Hematopoietic multipotent progenitor cell treated with erythropoietin and hydrocortisone succinate and interleukin-3 and kit ligand, for 17 days (in vitro differentiated cells): ENCODE measurements around the gene CACNA1C.

Experiments used
- DNase-seq: peaks from one replicate; pipeline ENCODE4 v3.0.0-alpha.2; 2015; ENCODE audit warnings: low spot score

CACNA1C gene

DNA sequence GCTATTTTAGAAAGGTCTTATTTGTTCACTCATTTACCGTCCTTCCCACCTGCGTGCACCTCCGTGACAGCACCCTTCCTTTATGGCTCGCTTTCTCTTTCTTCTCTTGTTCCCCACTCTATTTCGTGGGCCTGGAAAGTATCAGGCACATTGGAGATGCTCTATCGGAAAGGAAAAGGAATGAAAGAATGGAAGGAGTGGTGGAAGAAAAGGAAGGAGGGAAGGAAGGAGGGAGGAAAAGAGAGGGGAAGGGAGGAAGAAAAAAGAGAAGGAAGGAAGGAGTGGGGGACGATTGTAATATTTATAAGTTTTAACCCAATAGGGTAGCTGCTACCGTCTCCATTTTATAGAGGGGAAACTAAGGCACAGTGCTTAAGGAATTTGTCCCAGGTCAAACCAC lies 363.4 kb downstream of the CACNA1C start:
- no peak for DNase-seq

DNA sequence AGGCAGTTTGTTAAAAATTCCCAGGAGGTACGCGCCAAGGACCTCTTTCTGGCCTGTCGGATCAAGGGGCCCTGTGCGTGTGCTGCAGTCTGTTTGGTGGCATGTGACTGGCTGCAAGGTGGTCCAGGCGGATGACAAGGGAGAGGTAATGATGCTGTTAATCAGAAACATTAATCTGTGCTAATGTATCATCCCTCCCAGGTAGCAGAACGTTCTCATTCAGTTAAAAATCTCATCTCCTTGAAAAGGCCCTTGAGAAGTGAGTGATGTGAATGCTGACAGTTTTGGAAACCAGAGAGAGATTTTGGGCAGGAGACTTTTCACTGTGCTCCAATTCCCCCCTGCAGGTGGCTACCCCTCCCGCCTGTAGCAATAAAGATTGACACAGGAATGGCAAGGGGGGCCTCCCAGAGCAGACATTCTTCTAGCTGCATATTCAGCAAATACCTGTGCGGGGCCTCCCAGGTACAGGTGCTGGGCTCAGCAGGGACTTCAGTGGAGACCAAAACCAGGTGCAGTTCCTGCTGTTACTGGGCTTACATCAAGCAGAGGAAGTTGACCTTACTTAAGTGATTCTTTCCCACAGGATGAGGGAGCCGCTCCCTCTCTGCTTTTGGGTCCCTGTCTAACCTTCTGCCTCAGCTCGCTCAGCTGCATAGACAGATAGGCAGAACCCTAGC lies 364.8 kb downstream of the CACNA1C start:
- no peak for DNase-seq

DNA sequence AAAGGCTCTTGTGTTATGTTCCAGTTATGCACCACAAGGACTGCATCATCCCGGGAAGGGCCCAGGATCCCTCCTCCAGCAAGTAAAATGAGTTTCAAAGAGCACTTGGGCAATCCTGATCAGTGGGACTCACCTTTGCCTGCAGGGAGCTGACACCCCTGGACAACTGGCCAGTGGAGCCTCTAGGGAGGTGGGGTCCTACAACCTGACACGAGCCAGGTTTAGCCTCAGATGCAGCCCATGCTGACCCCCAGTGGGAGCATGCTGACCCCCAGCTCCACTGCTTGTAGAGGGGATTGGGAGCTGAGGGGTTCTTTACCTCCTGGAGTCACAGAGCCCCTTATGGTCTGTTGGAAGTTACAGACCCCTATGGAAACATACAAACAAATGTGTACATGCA lies 365.8 kb downstream of the CACNA1C start:
- DNase-seq, result no peak

DNA sequence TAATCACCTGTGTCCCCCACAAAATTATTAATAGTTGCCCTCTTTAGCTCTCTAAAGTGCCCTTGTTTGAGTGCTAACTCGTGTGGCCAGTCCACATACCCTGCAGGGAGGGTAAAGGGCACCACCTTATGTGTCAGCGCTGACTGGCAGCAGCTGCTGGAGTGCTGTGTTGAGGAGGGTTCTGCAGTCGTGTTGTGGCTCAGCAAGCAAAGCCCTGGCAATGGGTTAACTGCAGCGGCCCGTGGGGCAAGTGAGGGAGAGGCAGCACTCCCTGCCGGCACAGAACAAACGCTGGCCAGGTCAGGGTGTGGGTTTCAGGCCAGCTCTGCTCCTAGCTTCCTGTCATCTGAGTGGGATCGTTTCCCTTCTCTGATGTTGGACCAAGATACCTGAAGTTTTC lies 369.8 kb downstream of the CACNA1C start:
- no peak for DNase-seq

DNA sequence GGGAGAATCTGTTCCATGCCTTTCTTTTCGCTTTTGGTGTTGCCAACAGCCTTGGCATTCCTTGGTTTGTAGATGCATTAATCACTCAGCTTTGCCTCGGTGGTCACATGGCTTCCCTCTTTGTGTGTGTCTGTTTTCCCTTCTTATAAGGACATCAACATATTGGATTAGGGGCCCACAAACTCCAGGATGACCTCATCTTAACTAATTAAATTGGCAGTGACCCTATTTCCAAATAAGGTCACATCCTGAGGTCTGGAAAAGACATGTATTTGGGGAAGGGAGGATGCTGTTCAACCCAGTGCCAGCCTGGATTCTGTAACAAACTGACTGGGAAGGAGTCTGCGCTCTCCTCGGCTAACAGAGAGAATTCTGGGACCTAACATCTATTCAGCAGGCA lies 376.2 kb downstream of the CACNA1C start:
- no peak for DNase-seq

DNA sequence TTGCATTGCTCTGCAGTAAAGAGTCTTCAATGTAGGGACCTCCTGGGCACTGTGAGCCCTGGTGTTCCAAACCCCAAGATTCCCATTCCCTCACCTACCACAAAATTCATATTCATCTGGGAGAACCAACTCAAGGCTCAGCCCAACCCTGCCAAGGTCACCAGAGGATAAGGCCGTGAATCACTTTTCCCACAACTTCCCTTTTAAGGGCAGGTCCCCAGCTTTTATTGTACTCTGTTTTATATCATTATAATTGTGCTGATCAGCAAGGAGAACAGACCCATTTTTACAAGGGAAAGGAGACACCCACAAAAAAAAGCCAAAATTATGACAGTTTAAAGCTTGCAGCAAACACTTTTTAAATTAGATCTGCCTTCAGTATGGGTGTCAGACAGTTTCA lies 379.0 kb downstream of the CACNA1C start:
- no peak for DNase-seq

DNA sequence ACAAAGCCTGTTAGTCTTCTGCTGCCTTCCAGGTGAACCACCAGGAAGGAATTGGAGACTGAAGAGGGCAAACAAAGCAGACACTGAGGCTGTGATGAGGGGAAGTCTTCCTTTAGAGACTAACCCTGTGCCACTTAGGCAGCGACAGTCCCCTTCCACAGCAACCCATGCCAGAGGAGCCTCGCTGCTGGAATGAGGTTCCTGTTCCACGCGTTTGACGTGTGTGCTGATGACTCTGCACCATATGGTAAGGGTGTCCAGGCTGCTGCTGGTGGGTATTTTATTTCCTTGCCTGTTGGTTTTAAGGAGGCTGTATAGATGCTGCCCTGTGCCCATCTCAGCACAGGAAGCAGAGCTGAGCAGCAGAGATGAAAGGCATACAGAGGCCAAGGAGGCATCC lies 380.1 kb downstream of the CACNA1C start:
- DNase-seq, result no peak

DNA sequence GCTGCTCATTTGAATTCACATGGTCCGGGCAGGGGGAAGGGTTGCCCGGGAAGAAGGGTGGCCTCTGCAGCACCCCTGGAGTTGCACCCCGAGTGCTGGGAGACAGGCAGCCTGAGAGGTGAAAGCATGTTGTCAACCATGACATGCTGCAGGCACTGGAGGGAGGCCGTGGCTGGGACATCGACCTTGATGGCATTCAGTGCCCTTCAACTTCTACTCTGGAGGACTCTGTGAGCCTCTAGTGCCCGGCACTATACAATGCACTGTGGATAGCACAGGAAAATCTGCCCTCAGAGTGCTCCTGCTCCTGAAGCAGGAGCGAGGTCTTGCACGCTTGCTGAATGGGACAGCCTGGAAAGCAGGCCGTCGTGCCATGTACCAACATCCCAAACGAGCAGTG lies 382.7 kb downstream of the CACNA1C start:
- DNase-seq, result no peak

DNA sequence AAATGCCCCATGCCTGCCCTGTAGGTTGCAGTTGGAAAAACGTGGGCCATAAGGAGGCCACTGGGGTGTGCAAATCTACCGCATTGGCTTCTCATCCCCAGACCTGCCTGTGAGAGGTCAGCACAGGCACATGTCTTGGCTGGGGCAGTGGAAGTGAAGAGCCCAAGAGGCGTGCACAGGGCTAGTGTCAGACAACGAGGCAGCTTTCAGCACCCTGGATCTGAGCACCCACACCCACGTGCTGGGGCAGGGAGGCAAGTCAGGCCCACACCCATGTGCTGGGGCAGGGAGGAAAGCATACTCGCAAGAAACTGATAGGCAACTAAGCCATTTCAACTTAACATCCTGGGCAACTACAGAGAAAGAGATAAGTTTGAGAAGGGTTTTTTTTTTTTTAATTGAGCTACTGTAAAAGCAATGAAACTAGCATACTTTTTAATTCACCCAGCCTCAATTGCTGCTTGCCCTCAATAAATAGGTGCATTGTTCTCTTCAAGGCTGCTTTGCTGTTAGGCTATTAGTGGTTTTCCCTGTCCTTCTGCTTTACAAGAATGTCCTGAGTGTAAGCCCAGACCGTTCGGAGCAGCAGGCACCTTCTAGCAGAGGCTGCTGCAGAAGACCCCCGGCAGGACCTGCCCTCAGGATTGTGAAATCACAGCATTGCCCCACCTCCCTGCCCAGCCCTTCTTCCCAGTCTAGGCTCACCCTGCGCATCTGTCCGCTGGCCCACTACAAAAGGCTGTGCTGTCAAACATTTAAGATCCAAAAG lies 386.7 kb downstream of the CACNA1C start:
- DNase-seq, result no peak

DNA sequence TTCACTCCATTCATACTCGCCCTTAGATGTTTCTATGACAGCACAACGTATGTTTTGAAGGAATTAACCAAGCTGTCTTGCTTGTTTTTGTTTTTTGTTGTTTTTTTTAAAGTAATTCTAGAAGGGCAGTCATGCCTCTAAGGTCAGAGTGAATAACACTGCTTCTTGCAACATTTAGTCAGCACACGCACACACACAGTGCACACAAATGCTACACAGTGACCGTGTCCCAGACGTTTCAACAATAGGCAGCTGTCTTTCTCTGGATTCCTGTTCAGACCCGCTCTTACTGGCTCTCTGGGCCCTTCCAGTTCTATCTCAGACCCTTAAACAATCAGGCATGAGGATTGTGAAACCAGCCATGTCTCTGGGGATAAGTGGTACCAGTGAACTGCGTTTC lies 391.0 kb downstream of the CACNA1C start:
- no peak for DNase-seq

DNA sequence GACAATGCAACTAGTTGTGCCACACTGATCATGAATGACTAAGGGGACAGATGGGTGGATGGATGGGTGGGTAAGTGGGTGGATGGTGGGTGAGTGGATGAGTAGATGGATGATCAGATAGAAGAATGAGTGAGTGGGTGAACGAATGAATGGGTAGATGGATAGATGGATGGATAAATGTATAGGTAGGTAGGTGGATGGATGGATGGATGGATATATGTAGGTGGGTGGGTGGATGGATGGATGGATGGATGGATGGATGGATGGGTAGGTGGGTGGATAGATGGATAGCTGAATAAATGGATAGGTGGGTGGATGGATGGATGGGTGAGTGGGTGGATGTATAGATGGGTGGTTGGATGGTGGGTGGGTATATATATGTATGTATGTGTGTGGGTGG lies 393.2 kb downstream of the CACNA1C start:
- no peak for DNase-seq

DNA sequence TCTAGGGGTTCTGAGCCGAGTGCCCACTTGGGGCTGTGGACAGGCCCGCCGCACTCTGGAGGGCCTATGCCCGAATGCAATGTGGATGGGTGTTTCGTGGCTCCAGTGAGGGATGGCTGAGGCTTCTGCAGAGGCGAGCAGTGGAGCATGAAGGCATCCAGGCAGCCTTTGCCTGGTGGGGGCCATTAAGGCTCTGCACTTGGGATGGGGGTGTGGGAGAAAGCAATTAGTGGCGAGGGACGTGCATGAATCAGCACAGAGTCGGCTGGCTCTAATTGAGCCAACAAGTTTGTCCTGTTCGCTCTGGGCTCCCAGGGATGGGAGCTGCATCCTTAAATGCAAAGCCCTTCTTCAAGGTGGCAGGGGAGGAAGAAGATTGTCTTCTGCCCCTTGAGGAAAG lies 395.1 kb downstream of the CACNA1C start:
- DNase-seq, result no peak

DNA sequence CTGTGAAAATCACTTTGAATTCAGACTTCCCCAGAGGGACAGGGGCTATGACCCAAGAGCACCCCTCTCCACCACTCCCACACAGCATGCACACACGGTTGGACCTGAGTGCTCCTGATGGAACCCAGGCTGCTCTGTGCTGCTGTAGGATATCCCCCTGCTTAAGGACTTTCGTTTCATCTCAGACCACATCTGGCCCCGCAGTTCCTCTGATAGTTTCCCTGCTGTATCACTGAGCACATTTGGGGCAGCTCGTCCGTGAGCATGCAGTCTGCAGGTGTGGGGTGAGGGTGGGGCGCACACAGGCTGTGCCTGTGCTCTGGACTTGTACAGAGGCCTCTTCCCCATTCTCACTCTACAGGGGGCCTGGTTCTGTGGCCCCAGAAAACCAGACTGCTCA lies 396.8 kb downstream of the CACNA1C start:
- DNase-seq, result no peak

DNA sequence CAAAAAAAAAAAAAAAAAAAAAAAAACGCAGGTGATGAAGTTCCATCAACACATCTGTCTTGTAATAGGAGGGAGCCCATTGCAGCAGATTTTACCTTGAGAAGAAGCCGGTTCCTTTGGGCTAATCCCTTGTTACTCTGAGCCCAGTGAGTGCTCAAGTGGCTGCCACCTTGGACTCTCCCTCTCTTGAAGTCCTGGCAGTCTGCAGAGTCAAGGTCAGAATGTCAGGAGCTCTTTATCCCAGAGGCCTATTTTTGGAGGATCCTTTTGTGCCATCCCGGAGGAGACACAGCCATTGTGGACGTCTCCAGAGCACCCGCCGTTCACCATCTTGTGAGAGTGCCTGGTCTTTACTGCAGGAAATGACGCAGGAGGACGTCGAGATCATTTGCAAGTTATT lies 397.8 kb downstream of the CACNA1C start:
- DNase-seq, result no peak

DNA sequence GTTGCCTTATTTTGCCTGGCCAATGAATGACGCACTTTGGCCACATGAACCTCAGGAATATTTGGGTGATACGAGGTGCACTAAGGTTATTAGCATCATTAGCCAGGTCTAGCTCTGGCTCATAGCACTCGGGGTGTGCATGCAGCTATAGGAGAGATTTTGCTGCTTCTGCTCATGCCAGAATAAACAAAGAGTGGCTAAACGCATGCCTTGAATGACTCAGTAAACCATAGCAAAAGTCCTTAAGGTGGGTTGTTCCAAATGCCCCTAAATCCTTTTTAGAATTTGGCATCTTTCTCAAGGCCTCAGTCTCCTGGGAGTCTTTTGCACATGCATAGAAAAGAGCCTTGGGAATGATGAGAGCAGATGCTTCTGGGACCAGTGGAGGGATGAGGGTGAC lies 398.2 kb downstream of the CACNA1C start:
- DNase-seq, result no peak

DNA sequence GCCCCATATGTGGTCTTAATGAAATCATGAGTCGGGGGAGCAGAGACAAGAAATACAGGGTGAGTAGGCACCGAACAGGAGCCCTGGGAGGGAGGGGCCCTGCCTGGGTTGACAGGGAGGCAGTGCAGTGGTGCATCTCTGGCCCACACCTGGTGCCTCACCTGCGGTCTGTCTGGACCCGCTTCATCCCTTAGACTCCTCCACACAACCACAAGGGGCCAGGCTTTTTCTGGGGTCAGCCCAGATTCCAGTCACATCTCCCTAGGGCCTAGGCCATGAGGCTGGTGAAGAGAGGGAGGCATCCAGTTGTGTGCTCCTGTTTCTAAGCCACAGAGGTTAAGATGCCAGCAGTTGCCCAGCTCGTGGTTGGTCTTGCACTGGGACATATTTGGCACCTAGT lies 398.7 kb downstream of the CACNA1C start:
- DNase-seq, result no peak

DNA sequence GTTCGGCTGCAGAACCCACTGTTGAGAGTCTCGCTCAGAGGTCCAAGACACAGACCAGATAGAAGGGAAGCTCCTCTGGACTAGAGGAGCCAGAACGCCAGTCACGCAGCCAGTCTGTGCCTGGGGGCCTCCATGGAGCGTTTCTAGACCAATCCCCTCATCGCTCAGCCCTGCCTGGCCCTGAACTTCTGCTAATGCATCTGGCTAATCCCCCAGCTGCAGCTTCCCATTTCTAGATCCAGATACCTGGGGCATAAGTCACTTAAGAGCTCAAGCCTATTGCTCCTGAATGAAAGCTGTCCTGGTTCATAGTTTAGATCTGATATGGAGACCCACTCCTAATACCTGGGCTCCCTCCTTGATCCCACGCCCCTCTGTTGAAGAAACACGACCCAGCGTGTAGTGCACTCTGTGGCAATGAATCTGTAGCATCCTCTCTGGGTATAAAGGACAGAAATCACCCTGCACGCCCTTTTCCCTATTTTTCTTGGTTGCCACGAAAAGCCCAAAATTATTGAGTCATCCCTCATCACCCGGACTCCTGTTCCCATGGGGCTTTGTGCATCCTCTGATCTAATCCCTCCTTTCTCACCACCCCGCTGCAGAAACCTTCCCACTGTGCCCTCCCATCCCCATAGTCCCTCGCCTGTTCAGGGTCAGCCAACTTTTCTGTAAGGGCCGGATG lies 400.4 kb downstream of the CACNA1C start:
- DNase-seq, result no peak

DNA sequence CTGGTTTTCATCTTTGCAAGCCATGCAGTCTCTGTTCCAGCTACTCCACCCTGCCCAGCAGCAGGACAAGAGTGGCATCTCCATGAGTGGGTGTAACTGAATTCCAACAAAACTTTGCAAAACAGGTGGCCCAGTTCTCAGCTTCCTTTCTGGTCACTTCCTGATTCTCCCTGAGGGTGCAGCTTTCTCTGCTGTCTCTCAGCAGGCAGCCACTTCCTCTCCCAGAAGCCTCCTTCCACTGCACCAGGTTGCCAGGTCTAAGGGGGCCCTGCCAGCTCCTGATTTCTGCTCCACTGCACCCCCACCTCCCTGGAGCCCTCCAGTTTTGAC lies 400.9 kb downstream of the CACNA1C start:
- DNase-seq, result no peak

DNA sequence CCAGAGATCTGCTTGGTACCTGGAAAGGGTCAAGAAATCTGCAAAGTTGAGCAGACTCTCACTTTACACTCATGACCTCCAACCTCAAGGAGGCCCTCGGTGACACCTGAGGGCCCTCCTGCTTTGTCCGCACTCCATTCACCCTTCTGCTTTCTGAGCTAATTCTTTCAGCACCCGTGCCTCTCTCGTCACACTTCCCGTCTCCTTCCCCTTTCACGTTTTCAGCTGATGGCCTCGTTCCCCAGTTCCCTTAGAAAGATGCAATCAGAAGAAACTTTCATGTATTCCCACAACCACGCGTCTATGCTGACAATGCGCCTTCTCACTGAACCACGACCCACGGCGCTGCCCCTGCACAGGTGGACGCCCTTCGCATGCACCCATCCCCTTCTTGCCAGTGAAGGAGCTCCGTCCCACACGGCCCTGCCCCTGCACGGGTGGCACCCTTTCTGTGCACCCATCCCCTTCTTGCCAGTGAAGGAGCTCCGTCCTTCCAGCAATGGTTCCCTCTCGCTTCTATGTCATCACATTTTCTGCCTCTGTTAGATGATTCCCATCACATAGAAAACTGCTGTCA lies 401.9 kb downstream of the CACNA1C start:
- DNase-seq, result no peak

DNA sequence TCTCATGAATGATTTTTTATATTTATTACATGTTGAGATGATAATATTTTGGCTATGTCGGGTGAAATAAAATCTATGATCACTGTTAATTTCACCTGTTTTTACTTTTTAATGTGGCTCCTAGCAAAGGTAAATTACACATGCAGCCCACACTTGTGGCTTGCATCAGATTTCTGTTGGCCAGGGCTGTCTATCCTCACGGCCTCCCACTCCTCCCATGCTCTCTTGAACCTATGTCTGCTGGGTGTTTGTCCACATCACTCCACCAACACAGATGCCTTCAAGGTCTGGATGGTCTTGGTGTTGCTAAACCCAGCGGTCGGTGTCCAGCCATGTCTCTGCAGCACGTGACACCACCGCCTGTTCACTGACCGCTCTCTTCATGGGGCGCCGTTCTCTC lies 402.6 kb downstream of the CACNA1C start:
- DNase-seq, result no peak

DNA sequence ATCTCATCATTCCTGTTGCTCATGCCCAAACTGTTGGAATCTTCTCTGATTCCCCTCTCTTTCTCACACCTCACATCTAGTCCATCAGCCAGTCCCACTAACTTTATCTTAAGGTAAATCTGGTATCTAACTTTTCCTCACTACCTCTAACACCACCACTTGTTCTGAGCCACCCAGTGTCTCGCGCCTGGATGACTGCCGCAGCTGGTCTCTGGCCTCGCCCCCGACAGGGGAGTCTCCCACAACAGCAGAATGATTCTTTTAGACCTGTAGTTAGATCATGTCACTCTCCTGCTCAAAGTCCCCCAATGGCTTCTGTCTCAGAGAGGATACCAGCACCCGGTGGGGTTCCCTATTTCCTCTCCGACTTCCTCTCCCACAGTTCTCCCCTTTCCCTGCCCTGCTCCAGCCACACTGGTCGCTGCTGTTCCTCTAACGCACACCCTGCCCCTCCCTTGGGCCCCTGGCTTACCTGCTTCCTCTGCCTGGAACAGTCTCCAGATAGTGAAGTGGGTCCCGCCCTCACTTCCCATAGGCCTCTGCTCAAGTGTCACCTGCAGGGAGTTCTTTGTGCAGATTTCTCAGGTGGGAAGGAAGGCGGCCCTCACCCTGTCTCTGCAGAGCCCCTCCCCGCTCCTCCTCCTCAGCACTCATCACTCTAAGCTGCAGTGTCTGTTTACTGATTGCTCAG lies 403.5 kb downstream of the CACNA1C start:
- no peak for DNase-seq

DNA sequence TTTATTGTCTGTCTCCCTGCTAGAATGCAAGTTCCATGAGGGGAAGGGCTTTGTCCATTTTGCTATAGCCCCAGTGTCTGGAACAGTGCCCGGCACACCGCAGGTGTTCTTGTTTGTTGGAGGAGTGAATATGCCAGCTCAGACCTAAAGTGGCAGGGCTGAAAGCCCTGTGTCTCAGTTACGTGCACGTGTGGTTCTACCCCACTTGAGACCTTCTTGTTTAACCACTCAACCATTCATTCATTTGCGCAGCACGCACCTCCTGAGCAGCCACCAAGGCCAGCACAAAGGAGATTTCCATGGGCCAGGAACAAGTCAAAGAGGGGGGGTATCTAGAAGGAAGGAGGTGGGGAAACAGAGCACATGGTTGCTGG lies 404.0 kb downstream of the CACNA1C start:
- DNase-seq, result no peak
